K562 (cell line): Measurements from ENCODE around the gene GEMIN7. TPM values are rescaled to one million over a fixed set of nuclear protein-coding genes. Genes with fewer than 3 reads are reported as not detected.

Experiments used
- ATF7 ChIP-seq: fragments of 450-650 bp; IDR thresholded peaks from 2 replicates; pipeline ENCODE4 v1.7.1; 2014; ENCODE audit warnings: mild to moderate bottlenecking, moderate library complexity
- BHLHE40 ChIP-seq: IDR thresholded peaks from 2 replicates; pipeline ENCODE4 v1.6.1; 2011; ENCODE audit warnings: low read length, improper control_type of control experiment
- DDX20 ChIP-seq: fragments of 450-650 bp; IDR thresholded peaks from 2 replicates; pipeline ENCODE4 v1.6.1; 2016; ENCODE audit warnings: missing genetic modification characterization, low read depth, mild to moderate bottlenecking, missing compliant biosample characterization, moderate library complexity
- DMBX1 ChIP-seq: fragments of 250-450 bp; sonication (Bioruptor Pico); IDR thresholded peaks from 2 replicates; pipeline ENCODE4 v1.8.0; 2022; ENCODE audit warnings: inconsistent platforms, mild to moderate bottlenecking, moderate library complexity, borderline replicate concordance
- ESRRB ChIP-seq: fragments of 250-450 bp; sonication (Bioruptor Pico); IDR thresholded peaks from 2 replicates; pipeline ENCODE4 v1.5.0; 2020; ENCODE audit warnings: mild to moderate bottlenecking, moderate library complexity, borderline replicate concordance
- FOXK2 ChIP-seq, 2 experiments: fragments of 450-650 bp; IDR thresholded peaks in 1 of 2; conservative IDR thresholded peaks in 1 of 2; 2 replicates each; pipeline ENCODE4 v1.6.1; 2016; ENCODE audit warnings: low read depth in 2 of 2, mild to moderate bottlenecking in 1 of 2
- MEF2D ChIP-seq: conservative IDR thresholded peaks from 2 replicates; pipeline ENCODE4 v1.6.1; 2016; ENCODE audit warnings: low read depth, missing genetic modification characterization, missing compliant biosample characterization
- NELFE ChIP-seq: IDR thresholded peaks from 2 replicates; pipeline ENCODE4 v1.6.1; 2011; ENCODE audit warnings: mild to moderate bottlenecking; ENCODE audit not compliant: insufficient read depth, insufficient read length
- NFYB ChIP-seq: IDR thresholded peaks from 2 replicates; pipeline ENCODE4 v1.6.1; 2011; ENCODE audit warnings: mild to moderate bottlenecking, moderate library complexity; ENCODE audit not compliant: insufficient read length; ENCODE audit errors: extremely low read depth
- POLR3A ChIP-seq: IDR thresholded peaks from 2 replicates; pipeline ENCODE4 v1.6.1; 2011; ENCODE audit warnings: borderline replicate concordance, mild to moderate bottlenecking, moderate library complexity; ENCODE audit not compliant: insufficient read length, insufficient read depth; ENCODE audit errors: extremely low read depth
- RAD21 ChIP-seq, 2 experiments: fragments of 250-450 bp in 1 of 2; fragments of 450-650 bp in 1 of 2; sonication (Bioruptor Pico) in 1 of 2; formaldehyde crosslinking in 1 of 2; IDR thresholded peaks in 1 of 2; conservative IDR thresholded peaks in 1 of 2; 2 replicates each; pipeline versions ENCODE4 v1.4.0 to v1.8.0; 2020 to 2022; ENCODE audit warnings: mild to moderate bottlenecking in 2 of 2, moderate library complexity in 1 of 2
- RNF2 ChIP-seq: sonication (generic); IDR thresholded peaks from 2 replicates; pipeline ENCODE4 v1.6.1; 2016
- SMAD1 ChIP-seq: fragments of 150-350 bp; IDR thresholded peaks from 2 replicates; pipeline ENCODE4 v1.6.1; 2014; ENCODE audit warnings: low read length, low read depth; ENCODE audit not compliant: partially characterized antibody
- SPI1 ChIP-seq: IDR thresholded peaks from 2 replicates; pipeline ENCODE4 v1.6.1; 2011; ENCODE audit warnings: low read depth, low read length, control low read depth, borderline replicate concordance
- TARDBP ChIP-seq: fragments of 450-650 bp; IDR thresholded peaks from 2 replicates; pipeline ENCODE4 v1.6.1; 2016
- ZBTB7A ChIP-seq: IDR thresholded peaks from 2 replicates; pipeline ENCODE4 v1.6.1; 2011; ENCODE audit warnings: low read depth, mild to moderate bottlenecking, low read length, moderate library complexity, borderline replicate concordance; ENCODE audit not compliant: control insufficient read depth
- ZKSCAN8 ChIP-seq: fragments of 200-800 bp; sonication (Bioruptor generic); IDR thresholded peaks from 2 replicates; pipeline ENCODE4 v1.6.1; 2016; ENCODE audit warnings: missing genetic modification characterization, missing compliant biosample characterization
- ZNF23 ChIP-seq: fragments of 250-450 bp; sonication (Bioruptor Pico); IDR thresholded peaks from 2 replicates; pipeline ENCODE4 v1.4.0; 2020; ENCODE audit warnings: mild to moderate bottlenecking
- ZNF263 ChIP-seq: sonication (generic); formaldehyde crosslinking; IDR thresholded peaks from 2 replicates; pipeline ENCODE4 v1.8.0; 2022; ENCODE audit warnings: mild to moderate bottlenecking, missing genetic modification reagents, borderline replicate concordance
- ZNF586 ChIP-seq: fragments of 450-650 bp; formaldehyde crosslinking; conservative IDR thresholded peaks from 2 replicates; pipeline ENCODE4 v1.4.0; 2020; ENCODE audit warnings: mild to moderate bottlenecking, moderate library complexity
- ZNF76 ChIP-seq: fragments of 250-450 bp; sonication (Bioruptor Pico); IDR thresholded peaks from 2 replicates; pipeline ENCODE4 v1.4.0; 2020; ENCODE audit warnings: mild to moderate bottlenecking, moderate library complexity, borderline replicate concordance
- polyA plus RNA-seq, 8 experiments: library from polyadenylated mRNA; depleted of rRNA in 4 of 8; stranded (reverse) in 5 of 8; unstranded in 3 of 8; fragments of >200 nt; fragmentation: Nextera tagmentation in 2 of 8; fragmentation: Illumina TruSeq in 1 of 8; extraction: Ambion mirVana in 2 of 8; extraction: Trizol in 1 of 8; gene quantifications; 2 replicates each; pipeline versions ENCODE4 v1.2.1 to v1.2.3, GENCODE V29; 2011 to 2014; ENCODE audit warnings: inconsistent platforms in 1 of 8, missing spikeins in 1 of 8
- total RNA-seq, 7 experiments: library from RNA; depleted of rRNA in 6 of 7; stranded (reverse); fragments of >200 nt in 6 of 7; fragmentation: Illumina TruSeq in 2 of 7; extraction: Trizol in 2 of 7; gene quantifications; 2 replicates each; pipeline versions ENCODE4 v1.2.1 to v1.2.3, GENCODE V29; 2011 to 2021; ENCODE audit warnings: low replicate concordance in 1 of 7
- TF ChIP-seq, protein P1 (sequence below): fragments of 450-650 bp; formaldehyde crosslinking; IDR thresholded peaks from 2 replicates; pipeline ENCODE4 v1.4.0; 2020; ENCODE audit warnings: mild to moderate bottlenecking, moderate library complexity
- TF ChIP-seq, protein P2 (sequence below): sonication (generic); formaldehyde crosslinking; IDR thresholded peaks from 2 replicates; pipeline ENCODE4 v1.8.0; 2022; ENCODE audit warnings: mild to moderate bottlenecking, missing genetic modification reagents, borderline replicate concordance

The GEMIN7 gene
- total and polyA plus RNA-seq, 9 of the 15 experiments (the other 6 are each of a cell fraction or from before 2014, with no cell fraction given): 23.1 to 124 (median 54.9) TPM

DNA sequence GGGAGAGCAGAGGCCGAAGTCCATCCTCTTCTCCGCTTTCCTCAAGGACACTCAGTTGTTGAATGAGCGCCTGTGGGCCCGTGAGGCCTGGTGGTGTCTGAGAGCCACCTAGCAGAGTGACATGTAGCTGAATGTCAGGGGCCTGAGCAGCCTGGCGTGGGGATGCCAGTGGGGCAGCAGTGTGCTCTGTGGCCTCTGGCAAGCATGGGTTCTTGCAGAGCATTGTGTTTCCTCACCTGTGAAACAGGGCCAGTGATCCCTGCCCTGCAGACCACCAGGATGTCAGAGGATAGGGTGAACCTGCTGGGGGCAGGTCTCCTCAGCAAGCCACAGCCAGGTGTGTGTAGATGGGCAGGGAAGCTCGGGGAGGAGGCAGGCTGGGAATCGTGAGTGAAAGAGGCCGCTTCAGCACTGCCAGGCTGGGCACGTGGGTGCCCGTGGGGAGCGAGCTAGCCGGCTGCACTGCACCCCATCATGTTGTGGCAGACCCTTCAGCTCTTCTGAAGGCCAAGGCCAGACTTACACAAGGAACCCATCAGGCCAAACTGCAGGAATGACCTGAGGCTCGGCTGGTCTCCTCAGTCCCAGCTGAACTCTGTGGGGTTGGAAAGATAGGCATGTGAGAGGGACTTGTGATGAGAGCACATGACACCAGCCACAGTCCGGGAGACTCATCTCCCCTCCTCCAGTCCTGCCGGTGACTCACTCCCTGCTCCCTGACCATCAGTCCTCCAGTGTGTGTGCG is 18.9 kb downstream of the GEMIN7 start (continued):
- TF ChIP-seq BHLHE40 (peak; percentile 91), SMAD1 (no peak), POLR3A (no peak), RNF2 (peak; percentile 52; the same call in 1 of the 2 replicates), DDX20 (tag) (no peak), ZNF586 (CRISPR knock-in tag) (no peak), MEF2D (tag) (peak; percentile 31; the same call in 1 of the 2 replicates), ZNF263 (peak; percentile 96), RAD21 (CRISPR knock-in tag; conservative IDR thresholded peaks at IDR 0.05 in 1 of 2, IDR thresholded peaks at IDR 0.05 in 1 of 2) (0 out of 4 replicates have a peak, but pooled peaks of 1 of the 2 experiments have one; percentile 18), SPI1 (no peak), NELFE (no peak), ZKSCAN8 (CRISPR knock-in tag) (no peak), ATF7 (peak; percentile 54; the same call in 1 of the 2 replicates), ESRRB (CRISPR knock-in tag) (no peak), ZBTB7A (0 out of 2 replicates have a peak, but pooled peaks have one; percentile 52), FOXK2 (conservative IDR thresholded peaks at IDR 0.05 in 1 of 2, IDR thresholded peaks at IDR 0.05 in 1 of 2; ENCODE audit: low read depth in 2 of 2) (no peak), DMBX1 (CRISPR knock-in tag) (peak; percentile 30; the same call in 1 of the 2 replicates), ZNF76 (CRISPR knock-in tag) (no peak), ZNF23 (CRISPR knock-in tag) (no peak), NFYB (no peak), TARDBP (no peak)
- TF ChIP-seq, protein P1, sequence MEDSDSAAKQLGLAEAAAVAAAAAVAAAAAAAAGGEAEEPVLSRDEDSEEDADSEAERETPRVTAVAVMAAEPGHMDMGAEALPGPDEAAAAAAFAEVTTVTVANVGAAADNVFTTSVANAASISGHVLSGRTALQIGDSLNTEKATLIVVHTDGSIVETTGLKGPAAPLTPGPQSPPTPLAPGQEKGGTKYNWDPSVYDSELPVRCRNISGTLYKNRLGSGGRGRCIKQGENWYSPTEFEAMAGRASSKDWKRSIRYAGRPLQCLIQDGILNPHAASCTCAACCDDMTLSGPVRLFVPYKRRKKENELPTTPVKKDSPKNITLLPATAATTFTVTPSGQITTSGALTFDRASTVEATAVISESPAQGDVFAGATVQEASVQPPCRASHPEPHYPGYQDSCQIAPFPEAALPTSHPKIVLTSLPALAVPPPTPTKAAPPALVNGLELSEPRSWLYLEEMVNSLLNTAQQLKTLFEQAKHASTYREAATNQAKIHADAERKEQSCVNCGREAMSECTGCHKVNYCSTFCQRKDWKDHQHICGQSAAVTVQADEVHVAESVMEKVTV: no peak
- TF ChIP-seq, protein P2, sequence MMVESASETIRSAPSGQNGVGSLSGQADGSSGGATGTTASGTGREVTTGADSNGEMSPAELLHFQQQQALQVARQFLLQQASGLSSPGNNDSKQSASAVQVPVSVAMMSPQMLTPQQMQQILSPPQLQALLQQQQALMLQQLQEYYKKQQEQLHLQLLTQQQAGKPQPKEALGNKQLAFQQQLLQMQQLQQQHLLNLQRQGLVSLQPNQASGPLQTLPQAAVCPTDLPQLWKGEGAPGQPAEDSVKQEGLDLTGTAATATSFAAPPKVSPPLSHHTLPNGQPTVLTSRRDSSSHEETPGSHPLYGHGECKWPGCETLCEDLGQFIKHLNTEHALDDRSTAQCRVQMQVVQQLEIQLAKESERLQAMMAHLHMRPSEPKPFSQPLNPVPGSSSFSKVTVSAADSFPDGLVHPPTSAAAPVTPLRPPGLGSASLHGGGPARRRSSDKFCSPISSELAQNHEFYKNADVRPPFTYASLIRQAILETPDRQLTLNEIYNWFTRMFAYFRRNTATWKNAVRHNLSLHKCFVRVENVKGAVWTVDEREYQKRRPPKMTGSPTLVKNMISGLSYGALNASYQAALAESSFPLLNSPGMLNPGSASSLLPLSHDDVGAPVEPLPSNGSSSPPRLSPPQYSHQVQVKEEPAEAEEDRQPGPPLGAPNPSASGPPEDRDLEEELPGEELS (CRISPR knock-in tag): no peak
